Fibroblast of villous mesenchyme (primary cell): ENCODE measurements around the gene HSD17B2. TPM values are rescaled to one million over a fixed set of nuclear protein-coding genes. Genes with fewer than 3 reads are reported as not detected.

ENCODE experiments used
- DNase-seq: peaks from one replicate; pipeline ENCODE4 v3.0.0-alpha.2; 2010; ENCODE audit warnings: low read depth
- H3K4me3 ChIP-seq: 2 replicates; pipeline ENCODE4 v1.5.1; 2011; ENCODE audit warnings: low read depth, mild to moderate bottlenecking, low read length
- CTCF ChIP-seq: IDR thresholded peaks from 2 replicates; pipeline ENCODE4 v1.5.1; 2012; ENCODE audit warnings: low read depth, mild to moderate bottlenecking, low read length; ENCODE audit not compliant: insufficient read depth
- total RNA-seq: library from RNA; depleted of rRNA; stranded (reverse); fragments of >200 nt; gene quantifications from 2 replicates; pipeline ENCODE4 v1.2.3, GENCODE V29; 2012

The HSD17B2 gene
- total RNA-seq, 1 donor = 9.5 TPM

- DNase-seq = no peak
- TF ChIP-seq CTCF = no peak
- no peak overlapping the region for H3K4me3 ChIP-seq
Measured at GRCh38 chr16:82040296-82040695, 5.2 kb downstream of the HSD17B2 start.

- no peak overlapping the region for H3K4me3 ChIP-seq
- no peak for TF ChIP-seq CTCF
- DNase-seq = no peak
Measured at GRCh38 chr16:82041542-82041941, 6.5 kb downstream of the HSD17B2 start.

- no peak for DNase-seq
- no peak overlapping the region for H3K4me3 ChIP-seq
- TF ChIP-seq CTCF = no peak
Measured at GRCh38 chr16:82042144-82042543, 7.1 kb downstream of the HSD17B2 start.

GRCh38 chr16:82042846-82043245, 7.8 kb downstream of the HSD17B2 start:
- no peak overlapping the region for H3K4me3 ChIP-seq
- no peak for TF ChIP-seq CTCF
- DNase-seq = no peak

GRCh38 chr16:82043680-82044584, 8.9 kb downstream of the HSD17B2 start:
- H3K4me3 ChIP-seq = no peak overlapping the region
- DNase-seq = peak; percentile 85
- TF ChIP-seq CTCF = no peak

GRCh38 chr16:82044585-82044911, 9.5 kb downstream of the HSD17B2 start:
- DNase-seq = no peak
- H3K4me3 ChIP-seq = no peak overlapping the region
- TF ChIP-seq CTCF = no peak

- TF ChIP-seq CTCF = no peak
- DNase-seq = no peak
- no peak overlapping the region for H3K4me3 ChIP-seq
Measured at GRCh38 chr16:82045465-82045864, 10.4 kb downstream of the HSD17B2 start.
